NB4 (cell line): ENCODE data around the gene KRABD2.
"Not testable (repeated sequence)": the region's sequence is repeated elsewhere in the genome, so short reads cannot be mapped to it uniquely, and the experiment has no call there.

Experiments used
- DNase-seq: peaks from one replicate; pipeline ENCODE4 v3.0.0; 2010; ENCODE audit warnings: low read depth
- H3K4me3 ChIP-seq: one replicate; pipeline ENCODE4 v1.5.1; 2011; ENCODE audit warnings: mild to moderate bottlenecking, low read depth, low read length, moderate library complexity
- MYC ChIP-seq: IDR thresholded peaks from 2 replicates; pipeline ENCODE4 v1.6.1; 2011; ENCODE audit warnings: low read depth, low read length
- POLR2A ChIP-seq: IDR thresholded peaks from 2 replicates; pipeline ENCODE4 v1.6.1; 2011; ENCODE audit warnings: mild to moderate bottlenecking; ENCODE audit not compliant: insufficient read length; ENCODE audit errors: extremely low read depth
- TF ChIP-seq, protein P1 (sequence below): IDR thresholded peaks from 2 replicates; pipeline ENCODE4 v1.6.1; 2011; ENCODE audit warnings: low read depth, low read length
- TF ChIP-seq, protein P2 (sequence below): IDR thresholded peaks from one replicate; pipeline ENCODE4 v1.5.1; 2012; ENCODE audit warnings: low read depth, low read length

Gene KRABD2

DNA sequence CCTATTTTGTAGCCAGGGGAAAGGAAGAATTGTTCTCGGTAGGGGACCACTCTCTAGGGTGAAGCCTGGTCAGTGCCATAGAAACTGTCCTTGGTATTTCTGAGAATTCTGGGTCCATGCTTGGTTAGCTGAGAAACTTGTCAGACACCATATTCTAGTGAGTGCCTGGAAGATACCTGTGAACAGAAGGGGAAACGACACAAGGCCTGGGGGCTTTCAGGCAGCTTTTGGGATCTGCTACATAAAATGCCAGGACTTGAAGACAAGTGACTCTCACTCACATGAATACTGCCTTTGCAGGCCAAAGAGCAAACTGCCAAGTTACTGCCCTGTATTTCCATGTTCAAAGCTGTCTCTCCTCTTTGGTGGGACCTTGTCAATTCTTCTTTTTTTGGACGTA is 18.6 kb downstream of the KRABD2 start:
- no peak overlapping the region for H3K4me3 ChIP-seq
- no peak for DNase-seq
- TF ChIP-seq, protein P1, sequence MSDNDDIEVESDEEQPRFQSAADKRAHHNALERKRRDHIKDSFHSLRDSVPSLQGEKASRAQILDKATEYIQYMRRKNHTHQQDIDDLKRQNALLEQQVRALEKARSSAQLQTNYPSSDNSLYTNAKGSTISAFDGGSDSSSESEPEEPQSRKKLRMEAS, result no peak
- TF ChIP-seq MYC (no peak), POLR2A (no peak)
- TF ChIP-seq, protein P2, sequence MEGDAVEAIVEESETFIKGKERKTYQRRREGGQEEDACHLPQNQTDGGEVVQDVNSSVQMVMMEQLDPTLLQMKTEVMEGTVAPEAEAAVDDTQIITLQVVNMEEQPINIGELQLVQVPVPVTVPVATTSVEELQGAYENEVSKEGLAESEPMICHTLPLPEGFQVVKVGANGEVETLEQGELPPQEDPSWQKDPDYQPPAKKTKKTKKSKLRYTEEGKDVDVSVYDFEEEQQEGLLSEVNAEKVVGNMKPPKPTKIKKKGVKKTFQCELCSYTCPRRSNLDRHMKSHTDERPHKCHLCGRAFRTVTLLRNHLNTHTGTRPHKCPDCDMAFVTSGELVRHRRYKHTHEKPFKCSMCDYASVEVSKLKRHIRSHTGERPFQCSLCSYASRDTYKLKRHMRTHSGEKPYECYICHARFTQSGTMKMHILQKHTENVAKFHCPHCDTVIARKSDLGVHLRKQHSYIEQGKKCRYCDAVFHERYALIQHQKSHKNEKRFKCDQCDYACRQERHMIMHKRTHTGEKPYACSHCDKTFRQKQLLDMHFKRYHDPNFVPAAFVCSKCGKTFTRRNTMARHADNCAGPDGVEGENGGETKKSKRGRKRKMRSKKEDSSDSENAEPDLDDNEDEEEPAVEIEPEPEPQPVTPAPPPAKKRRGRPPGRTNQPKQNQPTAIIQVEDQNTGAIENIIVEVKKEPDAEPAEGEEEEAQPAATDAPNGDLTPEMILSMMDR, result no peak

DNA sequence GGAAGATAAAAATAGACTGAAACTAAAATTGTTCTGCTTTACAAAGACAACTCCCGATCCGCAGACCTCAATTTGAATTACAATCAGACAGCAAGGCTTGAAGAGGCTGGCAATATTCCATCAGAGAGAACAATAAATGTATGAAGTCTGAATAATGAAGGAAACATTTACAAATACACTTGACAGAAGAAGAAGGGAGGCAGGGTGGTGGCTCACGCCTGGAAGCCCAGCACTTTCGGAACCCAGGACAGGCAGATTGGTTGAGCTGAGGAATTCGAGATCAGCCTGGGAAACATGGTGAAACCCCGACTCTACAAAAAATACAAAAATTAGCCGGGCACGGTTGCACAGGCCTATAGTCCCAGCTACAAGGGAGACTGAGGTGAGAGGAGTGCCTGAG is 22.3 kb downstream of the KRABD2 start:
- H3K4me3 ChIP-seq, result no peak overlapping the region
- TF ChIP-seq, protein P2, result no peak
- no peak for TF ChIP-seq POLR2A
- no peak for TF ChIP-seq MYC
- TF ChIP-seq, protein P1, result no peak
- DNase-seq, result no peak

DNA sequence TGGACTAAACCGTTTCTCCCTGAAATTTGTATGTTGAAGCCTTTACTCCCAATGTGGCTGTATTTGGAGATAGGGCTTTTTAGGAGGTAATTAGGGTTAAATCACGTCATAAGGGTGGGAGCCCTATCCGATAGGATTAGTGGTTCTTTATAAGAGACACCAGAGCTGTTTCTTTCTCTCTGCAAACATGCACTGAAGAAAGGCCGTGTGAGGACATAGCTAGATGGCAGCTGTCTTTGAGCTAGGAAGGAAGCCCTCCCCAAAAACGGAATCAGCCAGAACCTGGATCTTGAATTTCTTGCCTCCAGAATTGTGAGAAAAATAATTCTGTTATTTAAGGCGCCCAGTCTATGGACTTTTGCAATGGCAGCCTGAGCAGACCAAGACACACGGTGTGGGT is 22.8 kb downstream of the KRABD2 start:
- H3K4me3 ChIP-seq, result no peak overlapping the region
- TF ChIP-seq, protein P1, result no peak
- TF ChIP-seq, protein P2, result no peak

DNA sequence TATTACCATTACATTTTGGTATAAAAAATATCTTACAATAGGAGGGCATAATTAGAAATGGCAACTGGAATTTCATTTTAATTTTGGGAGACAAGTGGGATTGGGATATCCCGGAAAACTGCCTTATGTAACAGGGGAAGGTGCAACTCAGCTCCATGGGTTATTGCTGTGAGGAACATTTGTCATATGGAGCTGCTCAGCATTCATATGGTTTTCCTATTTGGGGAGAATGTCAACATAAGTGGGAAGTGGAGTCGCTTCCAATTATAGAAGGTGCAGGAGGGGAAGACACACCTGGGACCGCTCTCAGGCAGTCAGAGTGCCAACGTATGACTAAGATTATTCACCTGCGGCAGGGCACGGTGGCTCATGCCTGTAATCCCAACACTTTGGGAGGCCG is 26.2 kb downstream of the KRABD2 start:
- H3K4me3 ChIP-seq, result no peak overlapping the region
- DNase-seq, result no peak
- TF ChIP-seq POLR2A, result no peak
- TF ChIP-seq, protein P1, result no peak
- TF ChIP-seq, protein P2, result no peak
- no peak for TF ChIP-seq MYC

More for the DNA sequence above, 22.8 kb downstream of the KRABD2 start:
- no peak for DNase-seq

DNA sequence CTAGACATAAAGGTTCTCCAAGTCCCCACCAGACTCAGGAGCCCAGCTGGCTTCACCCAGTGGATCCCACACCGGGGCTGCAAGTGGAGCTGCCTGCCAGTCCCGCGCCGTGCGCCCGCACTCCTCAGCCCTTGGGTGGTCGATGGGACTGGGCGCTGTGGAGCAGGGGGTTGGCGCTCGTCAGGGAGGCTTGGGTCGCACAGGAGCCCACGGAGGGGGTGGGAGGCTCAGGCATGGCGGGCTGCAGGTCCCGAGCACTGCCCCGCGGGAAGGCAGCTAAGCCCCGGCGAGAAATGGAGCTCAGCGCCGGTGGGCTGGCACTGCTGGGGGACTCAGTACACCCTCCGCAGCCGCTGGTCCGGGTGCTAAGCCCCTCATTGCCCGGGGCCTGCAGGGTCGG is 29.5 kb downstream of the KRABD2 start:
- not testable (repeated sequence) for DNase-seq, H3K4me3 ChIP-seq

DNA sequence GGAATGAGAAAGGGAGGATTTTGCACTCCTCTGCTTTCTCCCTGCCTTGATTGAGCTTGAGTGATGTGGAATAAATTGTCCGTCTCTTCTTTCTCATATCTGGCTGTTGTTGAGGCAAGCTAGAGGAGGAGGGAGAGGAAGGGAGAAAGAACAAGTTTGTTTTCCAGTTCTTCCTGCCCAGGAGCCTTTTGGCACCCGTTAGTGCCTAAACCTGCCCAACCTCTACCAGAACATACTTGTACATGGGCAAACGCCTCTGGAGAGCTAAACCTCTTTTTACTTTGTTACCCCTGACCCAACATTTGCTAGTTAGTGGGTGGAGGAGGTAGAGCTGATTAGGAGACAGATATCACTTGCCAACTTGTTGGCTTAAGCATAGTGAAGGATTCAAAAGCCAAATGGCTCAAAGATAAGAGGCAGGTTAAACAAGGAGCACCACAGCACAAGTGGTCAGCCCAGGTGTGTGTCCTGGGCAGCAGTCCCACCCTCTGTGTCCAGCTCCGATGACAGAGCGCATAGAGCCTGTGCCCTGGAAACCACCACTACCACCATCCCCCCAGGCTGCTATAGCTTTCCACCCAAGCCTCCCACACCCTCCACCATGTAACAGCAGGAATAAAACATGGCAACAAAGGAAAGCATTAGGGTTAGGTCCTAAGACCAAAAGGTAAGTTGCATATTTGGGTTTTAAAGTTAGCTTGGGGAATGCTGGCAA is 30.4 kb downstream of the KRABD2 start:
- no peak for DNase-seq
- TF ChIP-seq, protein P1, result no peak
- TF ChIP-seq, protein P2, result no peak
- TF ChIP-seq POLR2A, result no peak
- TF ChIP-seq MYC, result no peak
- H3K4me3 ChIP-seq, result no peak overlapping the region
